NCI-H526 (cell line): ENCODE results near the gene NPHS1.
"Not testable (repeated sequence)": the region's sequence is repeated elsewhere in the genome, so short reads cannot be mapped to it uniquely, and the experiment has no call there.

Experiments
- DNase-seq, 2 experiments: peaks; one replicate each; lab custom pipeline; 2025; lab: John Stamatoyannopoulos, UW

Gene NPHS1

GRCh38 chr19:35812220-35813042, 39.9 kb downstream of the NPHS1 start, which contains the start of gene PRODH2:
TSS of gene PRODH2 (minus strand) at chr19:35812845. CDS start at chr19:35812805, 40 bp downstream.
- peak in 1 of 2 experiments; percentile 19 for DNase-seq

GRCh38 chr19:35811317-35812219, 40.7 kb downstream of the NPHS1 start:
- peak in 1 of 2 experiments; percentile 15 for DNase-seq

GRCh38 chr19:35807633-35808032, 44.7 kb downstream of the NPHS1 start:
- DNase-seq, result no peak

- no peak for DNase-seq
Observed at GRCh38 chr19:35806597-35806996, 45.7 kb downstream of the NPHS1 start.

- DNase-seq, result no peak
Observed at GRCh38 chr19:35805526-35806102, 46.7 kb downstream of the NPHS1 start.

- DNase-seq, result no peak
Observed at GRCh38 chr19:35801828-35802227, 50.5 kb downstream of the NPHS1 start.

- DNase-seq, result no peak
Observed at GRCh38 chr19:35797663-35798062, 54.6 kb downstream of the NPHS1 start.

GRCh38 chr19:35796645-35797542, 55.4 kb downstream of the NPHS1 start:
- DNase-seq, result no peak

GRCh38 chr19:35795564-35795963, 56.7 kb downstream of the NPHS1 start:
- DNase-seq, result not testable (repeated sequence)

- no peak for DNase-seq
Observed at GRCh38 chr19:35793381-35794165, 58.7 kb downstream of the NPHS1 start.

- DNase-seq, result no peak
Observed at GRCh38 chr19:35792888-35793287, 59.4 kb downstream of the NPHS1 start.

- DNase-seq, result no peak
Observed at GRCh38 chr19:35792312-35792711, 60.0 kb downstream of the NPHS1 start.

- no peak for DNase-seq
Observed at GRCh38 chr19:35791814-35792279, 60.5 kb downstream of the NPHS1 start.

GRCh38 chr19:35790981-35791813, 61.1 kb downstream of the NPHS1 start:
- peak; percentile 13 to 79 for DNase-seq

- DNase-seq, result no peak
Observed at GRCh38 chr19:35789978-35790944, 62.0 kb downstream of the NPHS1 start.

GRCh38 chr19:35789195-35789977, 62.9 kb downstream of the NPHS1 start:
- no peak for DNase-seq

- DNase-seq, result no peak
Observed at GRCh38 chr19:35788205-35788960, 63.9 kb downstream of the NPHS1 start.
